Activated CD4-positive, alpha-beta T cell treated with anti-CD3 and anti-CD28 coated beads, Interleukin-2, amount 10 ng/mL, durations not matched to agents 7 days and 5 days (primary cell): Measurements from ENCODE around the gene MARK1. TPM values are rescaled to one million over a fixed set of nuclear protein-coding genes. Genes with fewer than 3 reads are reported as not detected.

Experiments used
- CTCF ChIA-PET: fragments of 350-600 bp; sonication (Branson Sonifier 250); formaldehyde crosslinking; loops from one replicate; lab custom pipeline; 2021; ENCODE audit warnings: antibody characterized with exemption; lab: Charles Lee
- POLR2A ChIA-PET: fragments of 350-600 bp; sonication (Branson Sonifier 250); formaldehyde crosslinking; loops from one replicate; lab custom pipeline; 2021; ENCODE audit warnings: antibody characterized with exemption; lab: Charles Lee
- DNase-seq: peaks from one replicate; pipeline ENCODE4 v3.0.0-alpha.2; 2020
- H3K27ac Mint-ChIP-seq: one replicate; pipeline ENCODE4 v1.8.0; 2021; ENCODE audit warnings: mild to moderate bottlenecking, moderate library complexity, mixed read lengths
- H3K27me3 Mint-ChIP-seq: one replicate; pipeline ENCODE4 v1.8.0; 2021; ENCODE audit warnings: mixed read lengths
- H3K36me3 Mint-ChIP-seq: one replicate; pipeline ENCODE4 v1.8.0; 2021; ENCODE audit warnings: low read depth, mixed read lengths
- H3K4me1 Mint-ChIP-seq: one replicate; pipeline ENCODE4 v1.8.0; 2021; ENCODE audit warnings: mixed read lengths
- H3K4me3 Mint-ChIP-seq: one replicate; pipeline ENCODE4 v1.8.0; 2021; ENCODE audit warnings: mild to moderate bottlenecking, moderate library complexity, mixed read lengths
- H3K9me3 Mint-ChIP-seq: one replicate; pipeline ENCODE4 v1.8.0; 2021; ENCODE audit warnings: mixed read lengths
- total RNA-seq, 2 experiments: library from RNA; stranded (reverse); gene quantifications; one replicate each; pipeline ENCODE4 v1.2.3, GENCODE V29; 2021

MARK1 gene
- not detected for total RNA-seq

GRCh38 chr1:220527908-220528678 lies at the start of gene MARK1:
Gene MARK1, plus strand, starts transcription at chr1:220528136. Its CDS starts 687 bp downstream, at chr1:220528823.
- no peak for DNase-seq
- H3K36me3 Mint-ChIP-seq: no peaks in the 10 kb centered on the region
- peak within 1 kb of the TSS; percentile 75 for H3K4me3 Mint-ChIP-seq
- H3K4me1 Mint-ChIP-seq: peaks cover 9% of the 10 kb centered on the region
- ChIA-PET CTCF (no interaction called here), POLR2A (no interaction called here)
- H3K27me3 Mint-ChIP-seq: peaks cover 68% of the 10 kb centered on the region
- peak within 1 kb of the TSS; percentile 51 for H3K27ac Mint-ChIP-seq
- no peaks in the 10 kb centered on the region for H3K9me3 Mint-ChIP-seq

DNA sequence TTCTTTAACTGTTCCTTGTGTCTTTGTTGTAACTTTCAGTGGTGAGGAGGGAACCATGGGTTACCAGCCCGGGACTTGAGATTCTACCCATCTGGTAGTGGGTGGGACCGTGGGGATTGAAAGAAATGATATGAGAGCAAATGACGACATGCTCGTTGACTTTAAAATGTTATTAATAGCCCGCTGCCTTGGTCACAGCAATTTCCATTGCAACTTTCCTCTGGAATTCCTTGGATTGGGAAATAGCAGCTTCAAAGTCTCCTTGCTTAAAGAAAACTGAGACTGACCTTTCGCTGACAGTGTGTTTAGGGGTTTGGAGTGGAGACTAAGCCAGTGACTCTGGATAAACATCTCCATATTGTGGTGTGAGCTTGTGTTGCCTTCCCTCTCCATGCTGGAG lies 44.2 kb upstream of the MARK1 start:
- Mint-ChIP-seq H3K27me3 (peaks cover 3% of the 10 kb centered on the region), H3K9me3 (no peaks in the 10 kb centered on the region), H3K4me1 (no peaks in the 10 kb centered on the region), H3K27ac (no peak overlapping the region), H3K4me3 (no peak overlapping the region), H3K36me3 (no peaks in the 10 kb centered on the region)
- ChIA-PET CTCF (no interaction called here), POLR2A (no interaction called here)
- DNase-seq: no peak

DNA sequence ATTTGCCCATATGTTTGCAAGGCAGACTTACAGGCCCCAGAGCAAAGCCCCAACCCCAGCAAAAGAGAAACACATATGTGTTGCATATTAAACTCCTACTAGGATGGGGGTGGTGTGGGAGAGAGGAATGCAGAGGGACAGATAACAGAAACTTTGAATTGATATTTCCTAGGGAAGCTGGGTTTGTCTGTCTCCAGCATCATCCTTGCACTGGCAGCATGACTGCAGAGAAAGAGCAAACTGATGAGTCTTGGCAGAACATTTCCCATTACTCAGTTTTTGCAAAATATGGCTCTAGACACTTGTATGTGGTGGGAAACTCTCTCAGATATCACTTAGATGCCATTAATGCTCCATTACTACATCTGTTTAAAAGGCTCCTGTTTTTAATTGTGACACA lies 43.8 kb upstream of the MARK1 start:
- Mint-ChIP-seq H3K4me1 (no peaks in the 10 kb centered on the region), H3K27me3 (peaks cover 6% of the 10 kb centered on the region), H3K36me3 (no peaks in the 10 kb centered on the region), H3K9me3 (no peaks in the 10 kb centered on the region), H3K4me3 (no peak overlapping the region), H3K27ac (no peak overlapping the region)
- ChIA-PET CTCF (no interaction called here), POLR2A (no interaction called here)
- DNase-seq: no peak

DNA sequence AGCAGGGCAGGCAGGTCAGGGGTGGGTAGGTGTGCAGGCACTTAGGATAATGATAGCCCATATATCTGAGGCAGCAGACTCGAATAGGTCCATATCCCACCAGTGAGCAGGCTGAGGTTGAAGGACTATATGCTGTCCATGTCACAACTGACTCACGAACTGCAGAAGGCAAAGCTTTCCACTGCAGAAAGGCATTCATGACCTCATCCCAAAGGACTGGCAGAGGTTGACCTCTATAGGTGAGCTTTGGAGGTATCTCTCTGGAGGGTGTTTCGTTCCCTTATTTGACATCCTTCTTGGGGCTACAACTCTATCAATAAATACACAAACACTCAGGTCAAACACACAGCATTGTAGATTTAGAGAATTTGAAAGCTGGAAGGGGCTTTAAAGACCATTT lies 42.8 kb upstream of the MARK1 start:
- no peak overlapping the region for H3K27ac Mint-ChIP-seq
- ChIA-PET POLR2A (no interaction called here), CTCF (no interaction called here)
- H3K4me3 Mint-ChIP-seq: no peak overlapping the region
- H3K9me3 Mint-ChIP-seq: no peaks in the 10 kb centered on the region
- peaks cover 6% of the 10 kb centered on the region for H3K27me3 Mint-ChIP-seq
- DNase-seq: no peak
- H3K36me3 Mint-ChIP-seq: no peaks in the 10 kb centered on the region
- no peaks in the 10 kb centered on the region for H3K4me1 Mint-ChIP-seq

GRCh38 chr1:220485791-220486190 lies 42.1 kb upstream of the MARK1 start:
- POLR2A ChIA-PET: no interaction called here

GRCh38 chr1:220487297-220487820 lies 40.6 kb upstream of the MARK1 start:
- no peak overlapping the region for H3K27ac Mint-ChIP-seq
- DNase-seq: no peak
- H3K36me3 Mint-ChIP-seq: no peaks in the 10 kb centered on the region
- H3K27me3 Mint-ChIP-seq: peaks cover 6% of the 10 kb centered on the region
- CTCF ChIA-PET: no interaction called here
- H3K4me1 Mint-ChIP-seq: no peaks in the 10 kb centered on the region
- no peak overlapping the region for H3K4me3 Mint-ChIP-seq
- no peaks in the 10 kb centered on the region for H3K9me3 Mint-ChIP-seq
- POLR2A ChIA-PET: interaction anchor here (0.5 kb wide), 1 partner anchor 395 kb away, joined by 5 read pairs; no protein-coding TSS in a partner anchor

More at GRCh38 chr1:220485791-220486190, 42.1 kb upstream of the MARK1 start:
- no peak overlapping the region for H3K4me3 Mint-ChIP-seq
- H3K9me3 Mint-ChIP-seq: no peaks in the 10 kb centered on the region
- CTCF ChIA-PET: no interaction called here
- DNase-seq: no peak
- no peaks in the 10 kb centered on the region for H3K4me1 Mint-ChIP-seq
- no peak overlapping the region for H3K27ac Mint-ChIP-seq
- peaks cover 6% of the 10 kb centered on the region for H3K27me3 Mint-ChIP-seq
- no peaks in the 10 kb centered on the region for H3K36me3 Mint-ChIP-seq

- H3K9me3 Mint-ChIP-seq: no peaks in the 10 kb centered on the region
- ChIA-PET POLR2A (no interaction called here), CTCF (no interaction called here)
- H3K27ac Mint-ChIP-seq: no peak overlapping the region
- peaks cover 2% of the 10 kb centered on the region for H3K27me3 Mint-ChIP-seq
- H3K4me3 Mint-ChIP-seq: no peak overlapping the region
- no peaks in the 10 kb centered on the region for H3K36me3 Mint-ChIP-seq
- H3K4me1 Mint-ChIP-seq: no peaks in the 10 kb centered on the region
- DNase-seq: no peak
Measured at GRCh38 chr1:220491891-220492290, 36.0 kb upstream of the MARK1 start.

DNA sequence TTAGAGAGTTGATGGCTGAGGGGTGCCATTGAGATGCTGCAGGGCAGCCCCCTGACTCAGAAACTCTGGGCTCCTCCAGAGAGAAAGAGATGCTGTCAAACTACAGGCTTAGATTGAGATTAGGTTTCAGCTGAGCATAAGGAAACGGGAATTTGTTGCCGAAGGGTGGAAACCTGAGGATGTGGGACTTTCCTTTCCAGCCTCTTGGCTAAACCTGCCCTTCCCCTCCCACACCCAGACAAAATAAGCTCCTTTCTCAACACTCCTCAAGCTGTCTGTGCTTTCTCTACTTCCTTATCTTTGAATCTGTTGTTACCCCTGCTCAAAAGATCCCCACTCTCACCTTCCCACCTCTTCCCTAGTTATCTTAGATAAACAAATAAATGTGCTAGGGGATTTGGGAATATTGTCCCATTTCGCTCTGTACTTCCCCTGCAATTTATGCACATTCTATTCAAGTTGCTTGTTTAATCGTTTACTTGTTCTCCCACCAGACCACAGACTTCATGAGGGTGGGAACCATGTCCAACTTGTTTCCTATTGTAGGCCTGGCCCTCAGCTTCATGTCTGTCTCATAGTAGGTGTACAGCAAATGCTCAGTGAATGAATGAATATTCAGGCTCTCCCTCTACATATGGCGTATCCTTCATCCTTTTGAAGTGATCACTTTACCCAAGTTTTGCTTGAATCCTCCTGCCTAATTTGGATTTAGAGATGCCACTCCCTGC lies 30.6 kb upstream of the MARK1 start:
- H3K27ac Mint-ChIP-seq: no peak overlapping the region
- no peaks in the 10 kb centered on the region for H3K4me1 Mint-ChIP-seq
- POLR2A ChIA-PET: no interaction called here
- CTCF ChIA-PET: no interaction called here
- H3K36me3 Mint-ChIP-seq: no peaks in the 10 kb centered on the region
- H3K27me3 Mint-ChIP-seq: peaks cover 2% of the 10 kb centered on the region
- no peak overlapping the region for H3K4me3 Mint-ChIP-seq
- no peaks in the 10 kb centered on the region for H3K9me3 Mint-ChIP-seq
- DNase-seq: no peak

DNA sequence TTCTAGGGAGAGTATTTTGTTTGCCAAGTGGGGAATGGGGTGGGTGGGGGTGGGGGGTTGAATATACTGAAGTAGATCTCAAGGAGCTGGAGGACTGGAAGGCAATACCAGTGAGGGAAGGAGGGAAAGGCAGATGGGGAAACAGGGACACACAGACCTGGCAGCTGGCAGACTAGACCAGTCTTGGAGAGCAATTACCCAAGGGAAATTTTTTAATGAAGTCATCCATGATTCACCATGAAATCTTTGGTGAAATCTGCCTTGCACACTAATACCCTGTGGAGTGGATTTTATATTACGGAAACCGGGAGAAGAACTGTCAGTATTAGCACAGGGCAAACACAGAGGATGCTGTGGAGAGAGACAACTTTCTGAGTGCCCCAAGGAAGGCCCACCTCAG lies 29.7 kb upstream of the MARK1 start:
- Mint-ChIP-seq H3K4me3 (no peak overlapping the region), H3K4me1 (no peaks in the 10 kb centered on the region), H3K27ac (no peak overlapping the region), H3K9me3 (no peaks in the 10 kb centered on the region), H3K27me3 (peaks cover 2% of the 10 kb centered on the region), H3K36me3 (no peaks in the 10 kb centered on the region)
- no peak for DNase-seq
- ChIA-PET CTCF (no interaction called here), POLR2A (no interaction called here)

GRCh38 chr1:220500372-220500771 lies 27.6 kb upstream of the MARK1 start:
- Mint-ChIP-seq H3K4me1 (no peaks in the 10 kb centered on the region), H3K27me3 (peaks cover 2% of the 10 kb centered on the region), H3K27ac (no peak overlapping the region), H3K36me3 (no peaks in the 10 kb centered on the region), H3K4me3 (no peak overlapping the region), H3K9me3 (no peaks in the 10 kb centered on the region)
- DNase-seq: no peak
- ChIA-PET CTCF (no interaction called here), POLR2A (no interaction called here)

DNA sequence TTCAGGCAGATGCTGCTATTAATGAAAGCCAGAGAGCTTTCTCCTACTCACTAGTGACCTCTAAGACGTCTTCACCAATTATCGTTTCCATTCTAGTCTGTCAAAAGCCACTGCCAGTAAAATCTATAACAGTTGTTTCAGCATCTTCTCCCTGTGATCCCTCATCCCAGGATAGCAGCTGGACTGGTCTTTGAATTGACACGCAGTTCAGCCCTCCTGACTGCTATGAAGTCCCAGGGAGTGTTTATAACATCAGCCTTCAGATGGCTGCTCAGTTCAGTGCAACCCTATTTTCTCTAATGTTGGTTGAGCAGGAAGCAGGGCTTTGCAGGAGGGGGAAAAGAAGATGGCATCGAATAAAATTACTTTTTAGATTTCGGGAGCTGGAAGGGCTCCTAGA lies 23.6 kb upstream of the MARK1 start:
- Mint-ChIP-seq H3K4me3 (no peak overlapping the region), H3K36me3 (no peaks in the 10 kb centered on the region)
- POLR2A ChIA-PET: no interaction called here

GRCh38 chr1:220507085-220507484 lies 20.9 kb upstream of the MARK1 start:
- H3K4me1 Mint-ChIP-seq: no peaks in the 10 kb centered on the region
- ChIA-PET CTCF (no interaction called here), POLR2A (no interaction called here)
- peaks cover 2% of the 10 kb centered on the region for H3K27me3 Mint-ChIP-seq
- H3K36me3 Mint-ChIP-seq: no peaks in the 10 kb centered on the region
- no peak overlapping the region for H3K4me3 Mint-ChIP-seq
- H3K9me3 Mint-ChIP-seq: no peaks in the 10 kb centered on the region
- no peak for DNase-seq
- H3K27ac Mint-ChIP-seq: no peak overlapping the region

More for the DNA sequence above, 23.6 kb upstream of the MARK1 start:
- CTCF ChIA-PET: no interaction called here
- H3K27ac Mint-ChIP-seq: no peak overlapping the region
- peaks cover 2% of the 10 kb centered on the region for H3K27me3 Mint-ChIP-seq
- H3K4me1 Mint-ChIP-seq: no peaks in the 10 kb centered on the region
- no peak for DNase-seq
- no peaks in the 10 kb centered on the region for H3K9me3 Mint-ChIP-seq

DNA sequence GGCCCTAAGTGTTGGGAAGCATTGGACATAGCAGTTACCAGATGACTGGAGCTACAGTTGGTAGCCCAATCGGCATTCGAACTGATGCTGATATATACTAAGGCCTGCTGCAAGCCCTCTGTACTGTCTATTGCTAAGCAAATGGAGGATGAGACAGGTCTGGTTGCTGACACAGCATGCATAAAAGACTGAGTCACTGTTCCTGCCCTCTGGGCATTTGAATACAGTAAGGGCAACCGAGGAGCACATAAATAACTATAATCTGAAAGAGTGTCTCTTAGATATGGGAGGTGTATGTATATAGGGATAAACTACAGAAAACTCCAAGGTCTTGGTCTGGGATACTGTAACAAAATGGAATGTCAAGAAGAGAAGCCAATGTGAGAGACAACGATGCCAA lies 16.8 kb upstream of the MARK1 start:
- Mint-ChIP-seq H3K9me3 (no peaks in the 10 kb centered on the region), H3K27ac (no peak overlapping the region), H3K27me3 (no peaks in the 10 kb centered on the region), H3K4me1 (no peaks in the 10 kb centered on the region), H3K4me3 (no peak overlapping the region), H3K36me3 (no peaks in the 10 kb centered on the region)
- ChIA-PET CTCF (no interaction called here), POLR2A (no interaction called here)
- DNase-seq: no peak
